ENCODE results near the gene APOL3. TPM values are rescaled to one million over a fixed set of nuclear protein-coding genes. Genes with fewer than 3 reads are reported as not detected.
"Not testable (repeated sequence)": the region's sequence is repeated elsewhere in the genome, so short reads cannot be mapped to it uniquely, and the experiment has no call there.

The APOL3 gene
- 212 and 214 TPM in 2 replicates for total RNA-seq

GRCh38 chr22:36160499-36160942 is at the start of gene APOL3:
TSS of gene APOL3 (minus strand) at chr22:36160755. CDS start at chr22:36149055, 11,700 bp downstream.
- DNase-seq: peak; percentile 81

GRCh38 chr22:36210224-36210623 is 49.7 kb upstream of the APOL3 start:
- DNase-seq: no peak

GRCh38 chr22:36209488-36209908 is 48.9 kb upstream of the APOL3 start:
- not testable (repeated sequence) for DNase-seq

- no peak for DNase-seq
Observed at GRCh38 chr22:36208914-36209313, 48.4 kb upstream of the APOL3 start.

- no peak for DNase-seq
Observed at GRCh38 chr22:36208162-36208765, 47.7 kb upstream of the APOL3 start.

GRCh38 chr22:36206255-36206654 is 45.7 kb upstream of the APOL3 start:
- no peak for DNase-seq

- not testable (repeated sequence) for DNase-seq
Observed at GRCh38 chr22:36205573-36205972, 45.0 kb upstream of the APOL3 start.

GRCh38 chr22:36204632-36205015 is 44.1 kb upstream of the APOL3 start:
- no peak for DNase-seq

GRCh38 chr22:36204001-36204631 is 43.6 kb upstream of the APOL3 start:
- no peak for DNase-seq

- peak; percentile 19 for DNase-seq
Observed at GRCh38 chr22:36203441-36203840, 42.9 kb upstream of the APOL3 start.

GRCh38 chr22:36202906-36203305 is 42.4 kb upstream of the APOL3 start:
- DNase-seq: peak; percentile 86

- peak; percentile 40 for DNase-seq
Observed at GRCh38 chr22:36201630-36202319, 41.2 kb upstream of the APOL3 start, which contains the start of gene APOL4. TSS of gene APOL4 (minus strand) at chr22:36201809. CDS start at chr22:36201734, 75 bp downstream.

- DNase-seq: not testable (repeated sequence)
Observed at GRCh38 chr22:36201025-36201424, 40.5 kb upstream of the APOL3 start.

- no peak for DNase-seq
Observed at GRCh38 chr22:36199001-36199551, 38.5 kb upstream of the APOL3 start.

GRCh38 chr22:36198536-36198935 is 38.0 kb upstream of the APOL3 start:
- DNase-seq: no peak

- DNase-seq: peak; percentile 17
Observed at GRCh38 chr22:36197514-36198146, 37.1 kb upstream of the APOL3 start.

- peak; percentile 83 for DNase-seq
Observed at GRCh38 chr22:36197065-36197440, 36.5 kb upstream of the APOL3 start.

GRCh38 chr22:36196254-36197064 is 35.9 kb upstream of the APOL3 start:
- no peak for DNase-seq

GRCh38 chr22:36194971-36195370 is 34.4 kb upstream of the APOL3 start:
- peak; percentile 84 for DNase-seq

GRCh38 chr22:36194385-36194784 is 33.8 kb upstream of the APOL3 start:
- DNase-seq: no peak

- no peak for DNase-seq
Observed at GRCh38 chr22:36193577-36193976, 33.0 kb upstream of the APOL3 start.

GRCh38 chr22:36193171-36193570 is 32.6 kb upstream of the APOL3 start:
- DNase-seq: peak; percentile 66

All from dermis blood vessel endothelial cell (primary cell).